Activated CD4-positive, alpha-beta T cell treated with anti-CD3 and anti-CD28 coated beads, Interleukin-10, Interleukin-2, amounts not matched to agents 100 ng/mL and 50 ng/mL, durations not matched to agents 16 hours and 8 hours (primary cell): ENCODE measurements around the gene PRPS1.
A peak's percentile ranks its signal among the peaks of the same experiment; 100 is the strongest.
"Not testable (repeated sequence)": the region's sequence is repeated elsewhere in the genome, so short reads cannot be mapped to it uniquely, and the experiment has no call there.

Experiments used
- DNase-seq: peaks from one replicate; pipeline ENCODE4 v3.0.0-alpha.2; 2020

PRPS1 gene

GRCh38 chrX:107630031-107630689 is 1.9 kb downstream of the PRPS1 start:
- no peak for DNase-seq

DNA sequence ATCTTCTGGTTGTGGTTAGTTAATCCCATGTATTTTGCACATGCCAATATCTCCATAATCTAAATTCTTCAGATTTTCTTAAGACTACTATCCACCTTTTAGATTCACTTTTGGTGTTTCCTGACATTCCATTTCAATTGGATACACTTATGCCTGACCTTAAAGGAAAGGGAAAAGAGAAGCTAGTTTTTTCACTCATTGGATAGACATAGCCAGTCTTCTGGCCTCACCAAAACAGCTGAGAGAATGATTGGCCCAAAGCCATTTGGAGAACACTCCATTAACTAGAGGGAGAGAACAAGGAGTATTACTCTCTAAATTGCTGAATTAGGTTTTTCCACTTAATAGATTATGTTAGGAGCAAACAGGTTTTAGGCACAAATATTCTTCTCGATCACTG is 4.0 kb downstream of the PRPS1 start:
- DNase-seq: no peak

DNA sequence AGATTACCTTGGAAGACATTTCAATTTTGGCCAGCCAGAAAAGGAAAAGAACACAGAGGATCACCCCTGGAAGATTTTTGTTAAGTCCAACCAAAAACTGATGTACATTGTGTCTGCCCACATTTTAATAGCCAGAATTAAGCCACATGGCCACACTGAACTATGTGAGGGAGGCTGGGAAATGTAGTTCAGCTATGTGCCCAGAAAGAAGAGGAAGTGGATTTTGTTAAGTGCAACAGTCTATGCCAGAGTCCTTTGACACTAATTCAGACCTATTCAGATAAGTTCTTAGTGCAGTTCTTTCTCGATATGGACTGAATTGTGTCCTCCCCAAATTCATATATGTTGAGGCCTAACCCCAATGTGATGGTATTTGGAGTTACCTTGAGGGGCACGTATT is 18.4 kb downstream of the PRPS1 start:
- no peak for DNase-seq

DNA sequence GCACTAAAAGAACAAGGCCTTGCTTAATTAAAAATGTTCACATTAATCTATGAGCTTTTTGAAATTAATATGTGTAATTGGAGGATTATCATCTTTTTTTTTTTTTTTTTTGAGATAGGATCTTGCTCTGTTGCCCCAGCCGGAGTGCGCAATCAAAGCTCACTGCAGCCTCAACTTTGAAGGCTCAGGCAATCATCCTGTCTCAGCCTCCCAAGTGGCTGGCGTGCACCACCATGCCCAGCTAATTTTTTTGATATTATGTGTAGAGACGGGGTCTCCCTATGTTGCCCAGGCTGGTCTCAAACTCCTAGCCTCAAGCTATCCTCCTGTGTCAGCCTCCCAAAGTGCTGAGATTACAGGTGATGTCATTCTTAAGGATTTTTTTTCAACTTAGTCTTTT is 20.0 kb downstream of the PRPS1 start:
- DNase-seq: no peak

DNA sequence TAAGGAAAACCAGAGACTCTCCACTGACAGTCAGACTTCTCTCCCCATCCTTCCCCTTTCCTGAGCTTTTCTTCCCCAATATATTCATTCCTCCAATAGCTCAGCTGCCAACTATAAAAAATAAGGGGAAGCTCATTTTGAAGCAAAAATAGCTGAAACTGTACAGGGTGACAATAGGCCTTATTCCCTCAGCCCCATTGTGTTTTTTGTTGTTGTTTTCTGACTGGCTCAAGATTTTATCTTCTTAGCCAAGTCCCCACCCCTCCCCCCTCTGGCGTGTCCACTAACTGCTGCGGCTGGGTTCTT is 26.2 kb downstream of the PRPS1 start:
- no peak for DNase-seq

- peak; percentile 75 for DNase-seq
Measured at GRCh38 chrX:107654872-107655761, 26.8 kb downstream of the PRPS1 start.

DNA sequence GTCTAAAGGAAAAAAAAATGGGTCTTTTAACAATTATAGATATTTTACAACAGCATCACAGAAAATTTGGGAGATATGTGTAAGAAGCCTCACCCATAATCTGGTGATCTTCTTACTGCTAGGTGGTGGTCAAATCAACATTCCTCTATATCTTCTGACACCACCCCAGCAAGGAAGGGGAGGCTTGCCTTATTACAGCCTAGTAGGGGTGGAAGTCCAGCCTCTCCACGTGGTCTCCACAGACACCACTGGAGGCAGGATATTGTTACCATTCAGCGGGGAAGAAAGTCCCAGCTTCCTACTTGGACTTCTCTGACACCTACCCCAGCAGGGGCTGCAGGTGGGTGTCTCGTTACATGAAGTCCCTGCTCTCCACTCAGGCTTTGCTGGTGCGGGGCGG is 28.7 kb downstream of the PRPS1 start:
- no peak for DNase-seq

- no peak for DNase-seq
Measured at GRCh38 chrX:107658660-107659059, 30.4 kb downstream of the PRPS1 start.

DNA sequence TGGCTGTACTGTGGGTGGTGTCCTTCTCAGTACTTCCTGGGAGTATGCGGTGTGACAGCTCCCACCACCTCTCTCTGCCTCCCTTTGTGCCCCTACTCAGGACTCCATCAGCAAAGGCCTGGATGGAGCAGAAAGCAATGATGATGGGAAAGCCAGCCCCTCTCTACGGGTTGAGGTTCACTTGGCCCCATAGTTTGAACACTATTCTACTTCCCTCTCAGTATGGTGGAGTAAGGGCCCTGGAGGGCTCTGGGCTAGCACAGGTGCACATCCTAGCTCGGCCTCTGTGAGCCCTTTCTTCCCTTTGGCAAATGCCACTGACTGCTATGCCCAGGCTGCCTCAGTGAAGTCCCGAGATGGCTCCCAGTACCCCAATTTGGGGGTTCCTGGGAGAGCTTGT is 31.0 kb downstream of the PRPS1 start:
- DNase-seq: no peak

DNA sequence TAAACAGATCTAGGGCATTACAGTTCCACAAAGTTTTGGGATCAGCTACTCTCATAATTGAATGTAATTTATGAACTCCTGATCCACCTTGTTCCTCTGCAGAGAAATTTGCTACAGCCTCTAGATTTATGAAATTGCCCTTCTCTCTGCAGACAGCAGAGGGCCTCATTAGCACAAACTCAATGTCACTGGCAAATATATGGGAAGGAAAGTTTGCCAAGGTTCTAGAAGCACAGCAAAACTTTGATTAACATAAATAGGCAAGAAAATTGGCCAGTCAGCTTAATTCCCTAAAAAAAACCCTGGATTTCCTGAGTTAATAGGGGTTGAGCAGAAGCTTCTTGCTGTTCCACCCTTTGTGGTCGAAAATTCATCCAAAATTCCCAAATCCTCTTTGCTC is 31.5 kb downstream of the PRPS1 start:
- DNase-seq: peak; percentile 46

DNA sequence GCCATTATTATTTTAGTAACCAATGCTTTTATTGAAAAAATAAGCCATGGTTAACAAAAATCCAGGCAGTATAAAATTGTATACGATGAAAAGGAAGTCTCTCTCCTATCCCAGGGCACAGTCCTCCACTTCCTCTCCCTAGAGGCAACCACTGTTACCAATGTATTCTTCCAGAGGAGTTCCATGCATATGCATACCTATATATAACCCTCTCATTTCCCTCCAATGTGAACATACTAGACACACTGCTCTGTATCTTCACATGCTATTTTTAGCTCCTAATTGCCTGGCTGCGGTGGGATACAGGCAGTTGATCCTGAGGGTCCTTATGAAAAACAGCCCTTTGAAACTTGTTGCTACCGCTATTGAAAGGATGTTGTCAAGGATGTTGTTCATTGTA is 33.8 kb downstream of the PRPS1 start:
- DNase-seq: no peak

DNA sequence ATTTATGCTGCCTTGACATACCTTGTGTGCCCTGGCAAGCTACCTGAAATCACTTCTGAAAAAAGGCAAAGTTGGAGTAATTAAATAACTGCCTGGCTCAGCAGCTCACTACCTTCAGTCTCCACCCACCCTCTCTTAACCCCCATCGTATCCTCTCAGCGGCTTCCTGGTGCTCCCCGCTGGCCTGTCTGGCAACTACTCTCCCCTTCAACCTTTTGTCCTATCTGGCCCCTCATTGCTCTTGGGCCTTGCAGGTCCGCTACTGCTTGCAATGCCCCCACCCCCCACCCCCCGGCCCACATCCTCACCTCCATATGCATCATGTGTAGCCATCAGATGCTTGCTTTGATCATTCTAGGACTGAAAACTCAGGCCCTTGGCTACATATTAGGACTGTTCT is 34.5 kb downstream of the PRPS1 start:
- no peak for DNase-seq

GRCh38 chrX:107666931-107667330 is 38.6 kb downstream of the PRPS1 start:
- DNase-seq: no peak

- DNase-seq: no peak
Measured at GRCh38 chrX:107667426-107667825, 39.1 kb downstream of the PRPS1 start.

DNA sequence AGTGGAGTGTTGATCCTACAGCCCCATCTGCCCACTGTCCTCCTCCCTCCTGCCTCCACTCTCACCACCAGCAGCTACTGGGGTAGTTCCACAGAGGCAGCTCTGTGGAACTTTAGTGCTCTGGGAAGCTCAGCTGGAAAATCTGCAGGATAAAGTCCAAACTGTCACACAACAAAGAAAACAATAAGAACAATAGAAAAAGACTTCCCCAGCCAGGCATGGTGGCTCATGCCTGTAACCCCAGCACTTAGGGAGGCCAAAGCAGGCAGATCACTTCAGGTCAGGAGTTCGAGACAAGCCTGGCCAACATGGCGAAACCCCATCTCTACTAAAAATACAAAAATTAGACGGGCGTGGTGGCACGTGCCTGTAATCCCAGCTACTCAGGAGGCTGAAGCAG is 40.4 kb downstream of the PRPS1 start:
- DNase-seq: not testable (repeated sequence)

DNA sequence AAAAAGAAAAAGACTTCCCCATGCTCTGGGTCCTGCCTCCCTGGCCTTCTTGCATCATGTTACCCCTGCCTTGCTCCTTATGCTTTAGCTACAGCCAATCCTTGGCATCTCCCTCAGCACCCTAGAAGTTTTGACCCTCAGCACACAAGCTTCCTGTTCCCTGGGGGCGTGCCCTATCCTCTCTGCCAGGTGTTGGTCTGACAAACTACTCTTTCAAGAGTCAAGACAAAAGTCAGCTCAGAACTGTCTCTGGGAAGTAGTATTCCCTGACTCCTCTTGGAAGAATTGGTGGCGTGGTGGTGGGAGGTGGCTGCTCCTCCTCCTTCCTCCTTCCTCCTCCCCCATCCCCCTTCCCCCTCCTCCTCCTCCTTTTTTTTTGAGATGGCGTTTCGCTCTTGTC is 41.0 kb downstream of the PRPS1 start:
- no peak for DNase-seq

DNA sequence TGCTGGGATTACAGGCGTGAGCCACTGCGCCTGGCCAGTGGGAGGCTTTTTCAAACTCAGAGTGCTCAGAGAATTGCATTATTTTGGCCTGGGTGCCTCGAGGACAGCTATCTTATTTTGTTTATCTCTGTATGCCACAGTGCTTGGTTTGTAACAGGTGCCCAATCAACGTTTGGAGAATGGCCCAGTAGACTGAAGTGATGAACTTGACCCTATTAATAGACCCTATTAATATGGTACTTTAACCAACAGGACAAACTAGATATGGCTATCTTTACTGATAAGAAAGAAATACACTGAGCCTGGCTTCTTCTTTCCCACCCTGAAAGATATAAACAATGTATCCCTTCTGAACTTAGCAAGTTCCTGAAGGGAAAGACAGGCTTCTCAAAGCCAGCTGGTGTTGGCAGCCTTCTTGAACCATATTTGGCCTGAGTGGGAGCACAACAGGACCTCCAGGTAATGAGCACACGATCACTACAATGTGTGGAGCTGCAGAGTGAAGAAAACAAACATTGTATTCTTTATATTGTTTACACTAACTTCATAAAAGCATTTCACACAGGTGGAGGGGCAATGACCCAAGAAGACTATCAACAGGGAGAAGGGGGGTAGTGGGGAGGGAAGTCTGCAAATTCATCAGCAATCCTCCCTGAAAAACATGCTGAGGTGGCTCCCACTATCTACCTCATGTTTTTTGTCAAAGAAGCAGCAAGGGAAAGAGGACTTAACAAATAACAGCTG is 41.7 kb downstream of the PRPS1 start:
- no peak for DNase-seq

DNA sequence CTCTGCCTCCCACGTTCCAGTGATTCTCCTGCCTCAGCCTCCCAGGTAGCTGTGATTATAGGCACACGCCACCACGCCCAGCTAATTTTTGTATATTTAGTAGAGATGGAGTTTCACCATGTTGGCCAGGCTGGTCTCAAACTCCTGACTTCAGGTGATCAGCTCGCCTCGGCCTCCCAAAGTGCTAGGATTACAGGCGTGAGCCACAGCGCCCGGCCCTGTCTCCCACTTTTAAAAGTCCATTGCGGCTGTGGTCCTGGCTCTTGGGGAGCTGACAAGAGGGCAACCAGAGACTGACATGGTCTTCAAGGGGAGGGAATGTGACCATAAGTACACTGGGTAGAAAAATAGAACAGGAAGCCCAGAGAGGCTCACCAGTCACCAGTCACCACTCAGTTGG is 42.9 kb downstream of the PRPS1 start:
- DNase-seq: not testable (repeated sequence)

DNA sequence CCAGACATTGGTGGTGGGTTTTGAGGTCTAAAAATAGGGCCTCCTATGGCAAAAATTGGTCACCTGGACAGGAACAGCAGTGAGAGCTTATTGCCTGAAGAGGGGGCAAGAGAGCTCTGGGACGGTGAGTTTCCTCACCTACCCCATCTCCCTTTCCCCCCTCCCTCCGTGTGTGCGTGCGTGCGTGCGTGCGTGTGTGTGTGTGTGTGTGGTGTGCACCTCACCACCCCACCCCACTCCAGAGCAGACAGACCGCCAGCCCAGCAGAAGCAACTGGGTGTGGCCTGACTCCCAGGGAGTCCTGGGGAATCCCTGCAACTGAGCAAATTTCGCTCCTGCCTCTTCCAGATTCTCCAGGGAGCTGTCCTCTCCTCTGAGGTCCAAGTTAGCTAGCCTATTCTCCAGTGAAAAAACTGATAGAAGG is 44.7 kb downstream of the PRPS1 start:
- peak; percentile 89 for DNase-seq

DNA sequence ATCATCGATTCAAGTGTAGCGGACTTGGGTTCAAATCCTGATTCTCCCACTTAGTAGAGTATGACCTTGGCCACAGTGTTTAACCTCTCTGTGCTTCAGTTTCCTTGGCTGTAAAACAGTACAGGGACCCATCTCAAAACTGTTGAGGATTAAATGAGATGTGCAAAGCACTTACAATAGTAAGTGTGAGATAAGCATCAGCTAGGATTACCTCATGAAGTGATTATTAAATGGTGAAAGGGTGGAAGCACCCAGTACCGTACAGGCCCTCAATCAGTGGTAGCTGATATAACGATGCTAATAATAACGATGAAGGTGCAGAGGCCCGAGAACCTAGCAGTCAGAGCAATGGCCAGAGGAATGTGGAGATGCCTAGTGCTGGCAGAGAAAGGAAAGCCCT is 45.1 kb downstream of the PRPS1 start:
- no peak for DNase-seq

DNA sequence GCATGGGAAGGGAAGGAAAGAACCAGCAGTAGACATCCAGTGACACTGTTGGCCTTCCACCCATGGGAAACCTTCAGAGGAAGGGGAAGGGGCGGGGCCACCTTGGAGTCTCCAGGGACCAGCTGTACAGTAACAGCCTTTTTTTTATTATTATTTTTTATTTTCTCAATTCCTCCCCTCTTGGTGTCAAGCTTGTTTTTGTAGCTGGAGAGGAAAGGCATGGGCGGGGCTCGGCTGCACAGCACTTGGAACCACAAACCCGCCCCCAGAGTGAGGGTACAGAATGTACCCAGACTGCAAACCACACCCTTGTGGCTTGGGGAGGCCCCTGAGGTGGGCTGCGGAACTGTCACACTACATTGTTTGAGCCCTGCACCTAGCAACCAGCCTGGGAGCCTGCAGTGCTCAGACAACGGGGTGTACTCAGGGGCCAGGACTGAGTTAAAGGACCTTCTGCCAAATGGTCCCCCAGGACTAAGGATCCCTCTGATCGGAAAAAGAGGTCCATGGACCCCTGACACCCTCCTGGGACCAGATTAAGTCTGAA is 45.7 kb downstream of the PRPS1 start:
- peak; percentile 94 for DNase-seq

GRCh38 chrX:107674480-107675364 is 46.4 kb downstream of the PRPS1 start:
- peak; percentile 49 for DNase-seq

DNA sequence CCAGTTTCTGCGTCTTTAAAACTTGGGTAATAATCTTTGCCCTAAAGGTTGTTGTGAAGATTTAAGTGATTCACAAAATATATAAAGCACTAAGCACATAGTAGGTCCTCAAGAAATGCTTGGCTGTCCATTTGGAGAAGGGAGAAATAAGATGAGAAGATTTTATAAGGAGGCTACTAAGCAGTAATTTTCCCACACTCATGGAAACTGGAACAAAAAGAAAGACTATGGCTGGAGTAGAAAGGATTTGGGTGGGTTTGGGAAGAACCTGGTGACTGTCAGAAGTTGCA is 47.0 kb downstream of the PRPS1 start:
- DNase-seq: no peak
